Measurements from ENCODE around the gene SLC22A3. TPM values are rescaled to one million over a fixed set of nuclear protein-coding genes. Genes with fewer than 3 reads are reported as not detected.
A peak's percentile ranks its signal among the peaks of the same experiment; 100 is the strongest.
"Not testable (repeated sequence)": the region's sequence is repeated elsewhere in the genome, so short reads cannot be mapped to it uniquely, and the experiment has no call there.

Gene SLC22A3
- polyA plus RNA-seq, 1 of the 3 experiments (the other 2 are of a cell fraction), result not detected

GRCh38 chr6:160467261-160467871 lies 119.2 kb downstream of the SLC22A3 start:
- POLR2A ChIA-PET; H3K36me3 ChIP-seq (replicated peaks in 1 of 2; ENCODE audit: control insufficient read depth in 1 of 2, insufficient read depth in 2 of 2, low read length in 1 of 2); H3K4me3 ChIP-seq (ENCODE audit: low read depth in 2 of 2, low read length in 1 of 2); H3K9me3 ChIP-seq; H3K79me2 ChIP-seq (ENCODE audit: insufficient read depth); H3K4me1 ChIP-seq (ENCODE audit: control insufficient read depth in 1 of 2, insufficient read depth in 2 of 2, low read depth in 1 of 2, low read length in 1 of 2); H2AFZ ChIP-seq (ENCODE audit: low read depth); H4K20me1 ChIP-seq (ENCODE audit: insufficient read depth); H3F3A ChIP-seq (replicated peaks; ENCODE audit: insufficient read depth); H3K9me2 ChIP-seq; CTCF ChIA-PET; DNase-seq; H3K27me3 ChIP-seq (ENCODE audit: insufficient read depth); H3K27ac ChIP-seq (ENCODE audit: low read depth in 2 of 2, low read length in 1 of 2); H3K4me2 ChIP-seq; H3K9ac ChIP-seq: not testable (repeated sequence)
- WGBS (ENCODE audit: low lambda C conversion rate), result 16% methylated on average over 14 of the region's 14 CpGs
- peak; percentile 43; the same call in 1 of the 2 replicates for TF ChIP-seq CTCF (IDR thresholded peaks at IDR 0.05)

- Histone ChIP-seq H3F3A (replicated peaks; ENCODE audit: insufficient read depth) (no peaks in the 10 kb centered on the region), H3K27me3 (ENCODE audit: insufficient read depth) (no peaks in the 10 kb centered on the region), H3K4me2 (no peak overlapping the region), H3K27ac (ENCODE audit: low read depth in 2 of 2, low read length in 1 of 2) (no peak overlapping the region), H3K79me2 (ENCODE audit: insufficient read depth) (no peaks in the 10 kb centered on the region), H2AFZ (ENCODE audit: low read depth) (no peak overlapping the region), H3K9ac (no peak overlapping the region), H3K9me2 (no peaks in the 10 kb centered on the region), H3K4me3 (ENCODE audit: low read depth in 2 of 2, low read length in 1 of 2) (no peak overlapping the region), H3K9me3 (no peaks in the 10 kb centered on the region), H3K4me1 (ENCODE audit: control insufficient read depth in 1 of 2, insufficient read depth in 2 of 2, low read depth in 1 of 2, low read length in 1 of 2) (no peaks in the 10 kb centered on the region), H3K36me3 (replicated peaks in 1 of 2; ENCODE audit: control insufficient read depth in 1 of 2, insufficient read depth in 2 of 2, low read length in 1 of 2) (no peaks in the 10 kb centered on the region), H4K20me1 (ENCODE audit: insufficient read depth) (no peaks in the 10 kb centered on the region)
- WGBS (ENCODE audit: low lambda C conversion rate), result 7% methylated on average over 2 of the region's 2 CpGs
- no peak for DNase-seq
- ChIA-PET POLR2A (no interaction called here), CTCF (interaction anchor here (1.6 kb wide), 1 partner anchor 51 kb away, joined by 5 read pairs; no protein-coding TSS in a partner anchor)
- TF ChIP-seq JUND (IDR thresholded peaks at IDR 0.05), result no peak
- TF ChIP-seq SMC3 (IDR thresholded peaks at IDR 0.05; ENCODE audit: low read depth, low read length), result no peak
- no peak for TF ChIP-seq RXRA (IDR thresholded peaks at IDR 0.05; ENCODE audit: borderline replicate concordance, low read depth)
- TF ChIP-seq RAD21 (IDR thresholded peaks at IDR 0.05; ENCODE audit: low read length), result no peak
- TF ChIP-seq IRF3 (IDR thresholded peaks at IDR 0.05; ENCODE audit: low read depth, low read length), result no peak
- TF ChIP-seq NFIC (IDR thresholded peaks at IDR 0.05; ENCODE audit: borderline replicate concordance), result no peak
- TF ChIP-seq TCF12 (IDR thresholded peaks at IDR 0.05), result no peak
Measured at GRCh38 chr6:160469153-160469552, 121.0 kb downstream of the SLC22A3 start.

GRCh38 chr6:160476056-160476455 lies 127.9 kb downstream of the SLC22A3 start:
- CTCF ChIA-PET; POLR2A ChIA-PET; H3K27ac ChIP-seq (ENCODE audit: low read depth in 2 of 2, low read length in 1 of 2); H3K9me2 ChIP-seq; DNase-seq; H3K36me3 ChIP-seq (replicated peaks in 1 of 2; ENCODE audit: control insufficient read depth in 1 of 2, insufficient read depth in 2 of 2, low read length in 1 of 2); H2AFZ ChIP-seq (ENCODE audit: low read depth); H3K4me2 ChIP-seq; H3F3A ChIP-seq (replicated peaks; ENCODE audit: insufficient read depth); H3K27me3 ChIP-seq (ENCODE audit: insufficient read depth); H3K9ac ChIP-seq; H3K79me2 ChIP-seq (ENCODE audit: insufficient read depth); H3K4me3 ChIP-seq (ENCODE audit: low read depth in 2 of 2, low read length in 1 of 2); H4K20me1 ChIP-seq (ENCODE audit: insufficient read depth); H3K4me1 ChIP-seq (ENCODE audit: control insufficient read depth in 1 of 2, insufficient read depth in 2 of 2, low read depth in 1 of 2, low read length in 1 of 2); H3K9me3 ChIP-seq: not testable (repeated sequence)
- 21% methylated on average over 4 of the region's 4 CpGs for WGBS (ENCODE audit: low lambda C conversion rate)

GRCh38 chr6:160477072-160477471 lies 128.9 kb downstream of the SLC22A3 start:
- H3K9me2 ChIP-seq; POLR2A ChIA-PET; H2AFZ ChIP-seq (ENCODE audit: low read depth); H3K4me1 ChIP-seq (ENCODE audit: control insufficient read depth in 1 of 2, insufficient read depth in 2 of 2, low read depth in 1 of 2, low read length in 1 of 2); H3K9ac ChIP-seq; H3K4me2 ChIP-seq; H3K27ac ChIP-seq (ENCODE audit: low read depth in 2 of 2, low read length in 1 of 2); H3F3A ChIP-seq (replicated peaks; ENCODE audit: insufficient read depth); H4K20me1 ChIP-seq (ENCODE audit: insufficient read depth); H3K9me3 ChIP-seq; H3K4me3 ChIP-seq (ENCODE audit: low read depth in 2 of 2, low read length in 1 of 2); DNase-seq; H3K79me2 ChIP-seq (ENCODE audit: insufficient read depth); H3K36me3 ChIP-seq (replicated peaks in 1 of 2; ENCODE audit: control insufficient read depth in 1 of 2, insufficient read depth in 2 of 2, low read length in 1 of 2); H3K27me3 ChIP-seq (ENCODE audit: insufficient read depth): not testable (repeated sequence)
- WGBS (ENCODE audit: low lambda C conversion rate), result 8% methylated on average over 4 of the region's 4 CpGs
- CTCF ChIA-PET, result interaction anchor here (1.5 kb wide), 1 partner anchor 42 kb away, joined by 5 read pairs; no protein-coding TSS in a partner anchor
